Type B pancreatic cell (in vitro differentiated cells): ENCODE measurements around the gene MOSMO. TPM values are rescaled to one million over a fixed set of nuclear protein-coding genes. Genes with fewer than 3 reads are reported as not detected.
A peak's percentile ranks its signal among the peaks of the same experiment; 100 is the strongest.

Experiments used
- DNase-seq: peaks from one replicate; pipeline ENCODE4 v3.0.0; 2021; ENCODE audit warnings: mixed read lengths; ENCODE audit not compliant: unreplicated experiment; ENCODE audit errors: extremely low spot score
- H3K27ac Mint-ChIP-seq: 2 replicates; pipeline ENCODE4 v1.8.0; 2021; ENCODE audit warnings: mild to moderate bottlenecking, mixed read lengths
- H3K27me3 Mint-ChIP-seq: 2 replicates; pipeline ENCODE4 v1.8.0; 2021; ENCODE audit warnings: mixed read lengths
- H3K36me3 Mint-ChIP-seq: 2 replicates; pipeline ENCODE4 v1.8.0; 2021; ENCODE audit warnings: mixed read lengths
- H3K4me1 Mint-ChIP-seq: one replicate; pipeline ENCODE4 v1.8.0; 2021; ENCODE audit warnings: mixed read lengths; ENCODE audit not compliant: unreplicated experiment
- H3K4me3 Mint-ChIP-seq: 2 replicates; pipeline ENCODE4 v1.8.0; 2021; ENCODE audit warnings: mild to moderate bottlenecking, mixed read lengths
- H3K9me3 Mint-ChIP-seq: 2 replicates; pipeline ENCODE4 v1.8.0; 2021; ENCODE audit warnings: mixed read lengths
- long read RNA-seq: library from polyadenylated mRNA; unstranded; transcript quantifications from one replicate; pipeline ENCODE4 v2.0.0, GENCODE V29; 2020
- total RNA-seq: library from RNA; stranded (reverse); gene quantifications from 2 replicates; pipeline ENCODE4 v1.2.1, GENCODE V29; 2021; ENCODE audit warnings: low replicate concordance
- TF ChIP-seq, protein P1 (sequence below): fragments of 200-600 bp; sonication (generic); conservative IDR thresholded peaks from 2 replicates; pipeline ENCODE4 v1.5.0; 2021; ENCODE audit warnings: antibody characterized with exemption, mild to moderate bottlenecking

MOSMO gene
- 12.2 and 13.5 TPM in 2 replicates for total RNA-seq
- long read RNA-seq, partial matches to known transcripts: 0 of 1 reads
- long read RNA-seq, other reads (novel, unspliced or antisense): 1 of 1 reads

DNA sequence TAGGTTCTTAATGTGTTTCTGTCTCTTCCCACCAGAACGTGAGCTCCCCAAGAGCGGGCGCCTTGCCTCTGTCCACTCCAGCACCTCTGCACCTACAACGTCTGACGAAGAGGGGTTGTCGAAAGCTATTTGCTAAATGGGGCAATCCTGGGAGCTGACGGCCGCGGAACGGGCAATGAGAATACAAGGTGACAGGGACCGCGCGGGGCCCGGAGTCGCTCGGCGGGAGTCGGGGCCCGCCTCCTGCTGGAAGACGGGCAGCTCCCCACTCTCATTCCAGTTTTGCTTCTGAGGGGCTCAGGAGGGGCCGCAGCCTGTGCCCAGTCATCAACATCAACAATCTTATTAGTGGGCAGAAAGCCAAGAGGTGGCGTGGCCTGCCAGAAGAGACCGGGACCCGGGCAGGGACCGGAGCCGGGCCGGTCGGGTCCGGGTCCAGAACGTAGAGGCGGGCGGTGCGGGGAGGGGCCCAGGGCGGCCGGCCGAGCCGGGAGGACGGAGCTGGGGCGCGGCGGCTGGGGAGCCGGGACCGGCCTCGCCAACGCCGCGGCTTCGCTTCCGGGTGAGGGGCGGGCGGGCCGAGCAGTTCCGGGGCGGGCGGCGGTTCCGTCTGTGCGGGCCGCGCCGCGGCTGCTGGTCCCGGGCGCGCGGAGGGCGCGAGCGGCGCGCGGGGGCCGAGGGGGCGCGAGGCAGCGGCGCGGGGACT, at the start of gene MOSMO:
Gene MOSMO (plus strand): TSS at position 603 of the 706 bp plus-strand sequence. CDS start 191 bp downstream, outside the sequence.
- Mint-ChIP-seq H3K27me3 (peaks cover 22% of the 10 kb centered on the region), H3K4me1 (peaks cover 20% of the 10 kb centered on the region), H3K36me3 (peaks cover 4% of the 10 kb centered on the region), H3K27ac (peak within 1 kb of the TSS; percentile 71), H3K4me3 (peak within 1 kb of the TSS; percentile 89), H3K9me3 (no peaks in the 10 kb centered on the region)
- TF ChIP-seq, protein P1, sequence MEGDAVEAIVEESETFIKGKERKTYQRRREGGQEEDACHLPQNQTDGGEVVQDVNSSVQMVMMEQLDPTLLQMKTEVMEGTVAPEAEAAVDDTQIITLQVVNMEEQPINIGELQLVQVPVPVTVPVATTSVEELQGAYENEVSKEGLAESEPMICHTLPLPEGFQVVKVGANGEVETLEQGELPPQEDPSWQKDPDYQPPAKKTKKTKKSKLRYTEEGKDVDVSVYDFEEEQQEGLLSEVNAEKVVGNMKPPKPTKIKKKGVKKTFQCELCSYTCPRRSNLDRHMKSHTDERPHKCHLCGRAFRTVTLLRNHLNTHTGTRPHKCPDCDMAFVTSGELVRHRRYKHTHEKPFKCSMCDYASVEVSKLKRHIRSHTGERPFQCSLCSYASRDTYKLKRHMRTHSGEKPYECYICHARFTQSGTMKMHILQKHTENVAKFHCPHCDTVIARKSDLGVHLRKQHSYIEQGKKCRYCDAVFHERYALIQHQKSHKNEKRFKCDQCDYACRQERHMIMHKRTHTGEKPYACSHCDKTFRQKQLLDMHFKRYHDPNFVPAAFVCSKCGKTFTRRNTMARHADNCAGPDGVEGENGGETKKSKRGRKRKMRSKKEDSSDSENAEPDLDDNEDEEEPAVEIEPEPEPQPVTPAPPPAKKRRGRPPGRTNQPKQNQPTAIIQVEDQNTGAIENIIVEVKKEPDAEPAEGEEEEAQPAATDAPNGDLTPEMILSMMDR: peak; percentile 43
- DNase-seq: peak; percentile 74

DNA sequence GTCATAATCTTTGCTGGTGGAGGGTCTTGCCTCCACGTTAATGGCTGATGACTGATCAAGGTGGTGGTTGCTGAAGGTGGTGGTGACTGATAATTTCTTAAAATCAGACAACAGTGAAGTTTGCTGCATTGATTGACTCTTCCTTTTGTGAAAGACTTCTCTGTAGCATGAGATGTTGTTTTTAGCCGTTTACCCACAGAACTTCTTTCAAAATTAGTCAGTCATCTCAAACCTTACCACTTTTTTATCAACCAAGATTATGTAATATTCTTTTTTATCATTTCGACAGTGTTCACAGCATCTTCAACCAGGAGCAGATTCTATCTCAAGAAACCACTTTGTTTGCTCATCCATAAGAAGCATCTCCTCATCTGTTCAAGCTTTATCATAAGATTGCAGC, 48.9 kb upstream of the MOSMO start:
- peaks cover 27% of the 10 kb centered on the region for H3K36me3 Mint-ChIP-seq

DNA sequence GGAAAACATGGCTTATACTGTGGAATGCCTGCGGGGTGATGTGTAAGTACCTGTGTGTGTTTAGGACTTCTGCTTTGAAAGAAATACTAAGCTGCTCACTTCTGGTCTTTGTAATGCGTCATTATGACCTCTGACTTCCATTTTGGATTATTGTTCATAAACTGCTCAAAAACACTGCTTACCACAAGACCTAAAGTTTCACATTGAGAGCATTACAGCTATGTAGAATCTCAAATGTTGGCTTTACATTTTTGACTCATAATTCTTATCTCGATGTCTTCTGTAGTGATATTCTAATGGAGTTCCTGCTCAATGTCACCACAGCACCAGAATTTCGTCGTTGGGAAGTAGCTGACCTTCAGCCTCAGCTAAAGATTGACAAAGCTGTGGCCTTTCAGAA, 45.4 kb upstream of the MOSMO start:
- TF ChIP-seq, protein P1: no peak
- Mint-ChIP-seq H3K4me1 (no peaks in the 10 kb centered on the region), H3K4me3 (no peak overlapping the region), H3K9me3 (no peaks in the 10 kb centered on the region), H3K27ac (no peak overlapping the region), H3K36me3 (peaks cover 40% of the 10 kb centered on the region), H3K27me3 (no peaks in the 10 kb centered on the region)
- DNase-seq: no peak

More for the DNA sequence above, 48.9 kb upstream of the MOSMO start:
- H3K4me3 Mint-ChIP-seq: no peak overlapping the region
- H3K27ac Mint-ChIP-seq: no peak overlapping the region
- H3K4me1 Mint-ChIP-seq: peaks cover 5% of the 10 kb centered on the region
- DNase-seq: no peak
- no peaks in the 10 kb centered on the region for H3K27me3 Mint-ChIP-seq
- TF ChIP-seq, protein P1: no peak
- H3K9me3 Mint-ChIP-seq: no peaks in the 10 kb centered on the region

DNA sequence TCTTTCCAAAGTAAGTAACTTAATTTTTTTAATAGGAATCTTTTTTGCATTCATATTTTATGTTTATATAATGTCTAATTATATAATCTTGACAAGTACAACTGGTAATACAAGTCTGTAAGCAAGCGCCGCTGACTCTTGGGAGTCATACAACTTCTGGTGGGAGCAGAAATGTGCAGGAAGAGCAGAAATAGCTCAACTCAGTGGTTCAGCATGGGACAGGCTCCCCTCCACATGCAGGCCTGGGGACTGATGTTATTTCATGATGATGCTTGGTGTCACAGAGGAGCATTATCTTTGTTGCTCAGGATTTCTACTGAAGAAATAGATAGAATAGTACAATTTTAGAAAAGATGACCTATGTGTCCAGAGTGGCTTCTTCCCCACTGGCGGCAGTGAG, 44.0 kb upstream of the MOSMO start:
- no peak for DNase-seq
- H3K27ac Mint-ChIP-seq: no peak overlapping the region
- H3K36me3 Mint-ChIP-seq: peaks cover 39% of the 10 kb centered on the region
- H3K4me3 Mint-ChIP-seq: no peak overlapping the region
- H3K4me1 Mint-ChIP-seq: no peaks in the 10 kb centered on the region
- TF ChIP-seq, protein P1: no peak
- H3K9me3 Mint-ChIP-seq: no peaks in the 10 kb centered on the region
- H3K27me3 Mint-ChIP-seq: no peaks in the 10 kb centered on the region

DNA sequence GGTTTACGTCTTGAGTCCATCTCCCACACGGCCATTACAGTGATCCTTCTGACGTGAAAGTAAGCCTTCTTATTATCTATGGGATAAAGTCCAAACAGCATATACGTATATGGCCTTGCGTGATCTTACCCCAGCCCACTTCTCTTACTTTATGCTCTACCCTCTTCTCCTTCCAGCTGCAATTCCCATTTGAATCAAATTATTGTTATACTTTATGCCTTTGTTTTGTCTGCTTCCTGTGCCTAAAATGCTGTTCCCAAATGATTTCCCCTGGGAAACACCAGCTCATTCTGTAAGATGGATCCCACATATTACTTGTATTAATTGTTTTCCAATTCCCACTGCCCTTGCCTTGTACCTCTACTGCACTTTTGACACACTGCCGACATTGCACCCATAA, 43.6 kb upstream of the MOSMO start:
- H3K27ac Mint-ChIP-seq: no peak overlapping the region
- H3K27me3 Mint-ChIP-seq: no peaks in the 10 kb centered on the region
- TF ChIP-seq, protein P1: no peak
- DNase-seq: no peak
- H3K36me3 Mint-ChIP-seq: peaks cover 37% of the 10 kb centered on the region
- no peak overlapping the region for H3K4me3 Mint-ChIP-seq
- no peaks in the 10 kb centered on the region for H3K4me1 Mint-ChIP-seq
- H3K9me3 Mint-ChIP-seq: no peaks in the 10 kb centered on the region
